H1 (cell line): ENCODE measurements around the gene CRYGD. TPM values are rescaled to one million over a fixed set of nuclear protein-coding genes. Genes with fewer than 3 reads are reported as not detected.

Experiments
- CTCF ChIA-PET: fragments of 300-600 bp; sonication (Branson Sonifier 250); formaldehyde crosslinking; loops from one replicate; lab custom pipeline; 2021; ENCODE audit not compliant: partially characterized antibody; lab: Charles Lee
- POLR2A ChIA-PET: fragments of 300-600 bp; sonication (Branson Sonifier 250); formaldehyde crosslinking; loops from one replicate; lab custom pipeline; 2021; ENCODE audit warnings: inconsistent platforms; ENCODE audit not compliant: partially characterized antibody; lab: Charles Lee
- DNase-seq, 2 experiments: peaks; one replicate each; pipeline versions ENCODE4 v3.0.0 to v3.0.0-alpha.2; 2010 to 2022; ENCODE audit warnings: low spot score in 2 of 2, low read depth in 1 of 2, mixed read lengths in 1 of 2
- FAIRE-seq: peaks from 2 replicates; lab custom pipeline; 2011; peaks lifted over from hg19 to GRCh38; lab: Jason Lieb, UNC
- H2AFZ ChIP-seq: 2 replicates; pipeline ENCODE4 v1.8.1; 2012; ENCODE audit warnings: low read length, inconsistent platforms
- H2AK5ac ChIP-seq: 2 replicates; pipeline ENCODE4 v1.6.1; 2013; ENCODE audit warnings: low read depth, low read length
- H2BK120ac ChIP-seq: replicated peaks from 2 replicates; pipeline ENCODE3; 2013; ENCODE audit warnings: low read depth, low read length, inconsistent platforms
- H2BK12ac ChIP-seq: 2 replicates; pipeline ENCODE4 v1.6.1; 2013; ENCODE audit warnings: low read depth, low read length
- H2BK15ac ChIP-seq: 2 replicates; pipeline ENCODE4 v1.6.1; 2013; ENCODE audit warnings: low read length
- H2BK20ac ChIP-seq: 2 replicates; pipeline ENCODE4 v1.6.1; 2013; ENCODE audit warnings: low read length
- H2BK5ac ChIP-seq: 2 replicates; pipeline ENCODE4 v1.6.1; 2013; ENCODE audit warnings: low read depth, low read length
- H3K14ac ChIP-seq: 2 replicates; pipeline ENCODE4 v1.6.1; 2013; ENCODE audit warnings: inconsistent platforms; ENCODE audit not compliant: insufficient read length
- H3K18ac ChIP-seq: 2 replicates; pipeline ENCODE4 v1.6.1; 2013; ENCODE audit warnings: low read length; ENCODE audit errors: extremely low read depth
- H3K23ac ChIP-seq: 2 replicates; pipeline ENCODE4 v1.6.1; 2013; ENCODE audit warnings: inconsistent platforms; ENCODE audit not compliant: insufficient read length
- H3K23me2 ChIP-seq: 2 replicates; pipeline ENCODE4 v1.6.1; 2013; ENCODE audit warnings: low read depth, low read length
- H3K27ac ChIP-seq: 2 replicates; pipeline ENCODE4 v1.6.1; 2011; ENCODE audit warnings: low read depth, low read length, inconsistent platforms
- H3K27me3 ChIP-seq, 4 experiments: replicated peaks in 1 of 4; 1 replicate in 1 of 4; 2 replicates in 3 of 4; pipeline versions ENCODE4 v1.6.1 to v1.8.1; 2011 to 2013; ENCODE audit warnings: low read length in 3 of 4, mild to moderate bottlenecking in 3 of 4, inconsistent platforms in 2 of 4, mixed read lengths in 2 of 4, moderate library complexity in 1 of 4; ENCODE audit not compliant: control insufficient read depth in 3 of 4, insufficient read depth in 3 of 4; ENCODE audit errors: extremely low read depth in 1 of 4
- H3K36me3 ChIP-seq, 4 experiments: 2 replicates each; pipeline versions ENCODE4 v1.6.1 to v1.8.1; 2011 to 2013; ENCODE audit warnings: mild to moderate bottlenecking in 4 of 4, low read length in 3 of 4, moderate library complexity in 2 of 4, control low read depth in 1 of 4, inconsistent platforms in 1 of 4; ENCODE audit not compliant: insufficient read depth in 4 of 4, control insufficient read depth in 2 of 4
- H3K4ac ChIP-seq: replicated peaks from 2 replicates; pipeline ENCODE3; 2013; ENCODE audit warnings: low read length, low read depth, mixed read lengths, inconsistent platforms; ENCODE audit not compliant: insufficient read length
- H3K4me1 ChIP-seq, 4 experiments: replicated peaks in 1 of 4; 1 replicate in 1 of 4; 2 replicates in 3 of 4; pipeline versions ENCODE4 v1.6.1 to v1.8.1; 2011 to 2013; ENCODE audit warnings: low read length in 3 of 4, inconsistent platforms in 2 of 4, mixed read lengths in 1 of 4; ENCODE audit not compliant: insufficient read depth in 4 of 4, control insufficient read depth in 3 of 4
- H3K4me2 ChIP-seq, 2 experiments: 2 replicates each; pipeline versions ENCODE4 v1.6.1 to v1.8.1; 2011 to 2013; ENCODE audit warnings: low read depth in 2 of 2, low read length in 2 of 2, control low read depth in 1 of 2, inconsistent platforms in 1 of 2, mild to moderate bottlenecking in 1 of 2; ENCODE audit not compliant: insufficient read depth in 1 of 2
- H3K4me3 ChIP-seq, 4 experiments: fragments of 200-600, 300-600 bp in 1 of 4; sonication (generic), shearing (Covaris generic), sonication (Bioruptor Twin) in 1 of 4; 2 replicates each; pipeline versions ENCODE4 v1.5.1 to v1.8.1; 2011 to 2016; ENCODE audit warnings: low read length in 4 of 4, low read depth in 3 of 4, control low read depth in 2 of 4, inconsistent platforms in 2 of 4, mild to moderate bottlenecking in 2 of 4, mixed read lengths in 1 of 4, moderate library complexity in 1 of 4; ENCODE audit not compliant: insufficient read depth in 2 of 4; ENCODE audit errors: extremely low read depth in 1 of 4
- H3K56ac ChIP-seq: replicated peaks from 2 replicates; pipeline ENCODE3; 2013; ENCODE audit warnings: low read depth, mild to moderate bottlenecking, mixed read lengths, low read length, inconsistent platforms; ENCODE audit not compliant: insufficient read length
- H3K79me1 ChIP-seq: 2 replicates; pipeline ENCODE4 v1.6.1; 2013; ENCODE audit warnings: low read depth, low read length, control low read depth
- H3K79me2 ChIP-seq, 2 experiments: 2 replicates each; pipeline versions ENCODE4 v1.6.1 to v1.8.1; 2012 to 2013; ENCODE audit warnings: low read length in 2 of 2, mild to moderate bottlenecking in 2 of 2, inconsistent platforms in 1 of 2; ENCODE audit not compliant: insufficient read depth in 2 of 2, control insufficient read depth in 1 of 2
- H3K9ac ChIP-seq, 4 experiments: replicated peaks in 1 of 4; 1 replicate in 1 of 4; 2 replicates in 3 of 4; pipeline versions ENCODE4 v1.6.1 to v1.8.1; 2011 to 2013; ENCODE audit warnings: low read depth in 3 of 4, low read length in 3 of 4, control low read depth in 2 of 4, mild to moderate bottlenecking in 2 of 4, moderate library complexity in 2 of 4, inconsistent platforms in 1 of 4; ENCODE audit errors: extremely low read depth in 1 of 4
- H3K9me3 ChIP-seq, 2 experiments: 2 replicates each; pipeline versions ENCODE4 v1.6.1 to v1.8.1; 2012 to 2013; ENCODE audit warnings: mild to moderate bottlenecking in 2 of 2, moderate library complexity in 2 of 2, control low read depth in 1 of 2, inconsistent platforms in 1 of 2, low read depth in 1 of 2, low read length in 1 of 2, mixed read lengths in 1 of 2; ENCODE audit not compliant: insufficient read depth in 2 of 2
- H4K20me1 ChIP-seq, 2 experiments: replicated peaks in 1 of 2; 2 replicates each; pipeline versions ENCODE3 to v1.8.1; 2011 to 2013; ENCODE audit warnings: inconsistent platforms in 2 of 2, low read length in 2 of 2, mild to moderate bottlenecking in 1 of 2; ENCODE audit not compliant: insufficient read depth in 2 of 2, control insufficient read depth in 1 of 2
- H4K5ac ChIP-seq: 2 replicates; pipeline ENCODE4 v1.6.1; 2013; ENCODE audit warnings: low read length, low read depth, mixed read lengths, inconsistent platforms; ENCODE audit not compliant: insufficient read length
- H4K8ac ChIP-seq: 2 replicates; pipeline ENCODE4 v1.8.0; 2013; ENCODE audit warnings: mild to moderate bottlenecking, moderate library complexity, low read length, inconsistent platforms; ENCODE audit not compliant: insufficient read depth; ENCODE audit errors: extremely low read depth
- H4K91ac ChIP-seq: replicated peaks from 2 replicates; pipeline ENCODE3; 2013; ENCODE audit warnings: low read length, mixed read lengths, inconsistent platforms; ENCODE audit not compliant: insufficient read length
- CREB1 ChIP-seq: IDR thresholded peaks from 2 replicates; pipeline ENCODE4 v1.6.1; 2012; ENCODE audit warnings: inconsistent platforms
- EGR1 ChIP-seq: IDR thresholded peaks from 2 replicates; pipeline ENCODE4 v1.6.1; 2011; ENCODE audit warnings: low read depth, low read length, borderline replicate concordance
- GABPA ChIP-seq: IDR thresholded peaks from 2 replicates; pipeline ENCODE4 v1.6.1; 2011; ENCODE audit warnings: mild to moderate bottlenecking, low read length, moderate library complexity, borderline replicate concordance; ENCODE audit not compliant: insufficient read depth
- MAX ChIP-seq: IDR thresholded peaks from 2 replicates; pipeline ENCODE4 v1.6.1; 2012; ENCODE audit warnings: inconsistent platforms
- NANOG ChIP-seq: IDR thresholded peaks from 2 replicates; pipeline ENCODE4 v1.6.1; 2011; ENCODE audit warnings: low read length, low read depth, mild to moderate bottlenecking, inconsistent platforms; ENCODE audit not compliant: insufficient read depth, poor library complexity, severe bottlenecking
- RAD21 ChIP-seq, 2 experiments: IDR thresholded peaks in 1 of 2; conservative IDR thresholded peaks in 1 of 2; 2 replicates each; pipeline ENCODE4 v1.6.1; 2011; ENCODE audit warnings: low read depth in 2 of 2, low read length in 2 of 2, improper control_type of control experiment in 1 of 2, inconsistent platforms in 1 of 2, mild to moderate bottlenecking in 1 of 2, moderate library complexity in 1 of 2
- RBBP5 ChIP-seq: IDR thresholded peaks from 2 replicates; pipeline ENCODE4 v1.7.1; 2012; ENCODE audit warnings: low read depth, mild to moderate bottlenecking, inconsistent platforms, low read length, moderate library complexity, borderline replicate concordance
- RNF2 ChIP-seq: fragments of 200-900, 300-1000 bp; sonication (generic); IDR thresholded peaks from 2 replicates; pipeline ENCODE4 v1.7.1; 2016; ENCODE audit warnings: borderline replicate concordance, low read depth, mild to moderate bottlenecking, antibody characterized with exemption, low read length; ENCODE audit not compliant: poor library complexity, severe bottlenecking; ENCODE audit errors: missing control alignments
- SRF ChIP-seq: IDR thresholded peaks from 2 replicates; pipeline ENCODE4 v1.6.1; 2011; ENCODE audit warnings: mild to moderate bottlenecking, low read depth, low read length, moderate library complexity
- WGBS, 2 experiments: shearing (Covaris generic) in 1 of 2; methylation state at CpG; one replicate each; pipeline versions ENCODE4 v1.1.6 to v1.1.7; 2013 to 2015; ENCODE audit warnings: low lambda C conversion rate in 2 of 2, mixed read lengths in 2 of 2, inconsistent platforms in 1 of 2, low coverage in 1 of 2, missing lambda C conversion rate in 1 of 2; ENCODE audit not compliant: insufficient replicate concordance in 2 of 2, insufficient coverage in 1 of 2, insufficient read length in 1 of 2; ENCODE audit errors: extremely low coverage in 1 of 2, missing lambda C conversion rate in 1 of 2; 5-methylcytosine and 5-hydroxymethylcytosine counted together
- polyA plus RNA-seq, 7 experiments: library from polyadenylated mRNA; depleted of rRNA in 3 of 7; stranded (reverse) in 5 of 7; unstranded in 2 of 7; fragments of >200 nt in 5 of 7; fragments of 200-250 nt in 2 of 7; gene quantifications; 1 replicate in 5 of 7; 2 replicates in 1 of 7; 4 replicates in 1 of 7; pipeline versions ENCODE4 v1.2.1 to v1.2.3, GENCODE V29; 2011 to 2013; ENCODE audit warnings: missing spikeins in 2 of 7, mixed read lengths in 2 of 7
- total RNA-seq: library from RNA; stranded (reverse); fragmentation: NEBNext Ultra II Directional; extraction: Animal tissue kit (Norgen Biotek cat#: 25700); gene quantifications from 2 replicates; pipeline ENCODE4 v1.2.1, GENCODE V29; 2021

The CRYGD gene
- total and polyA plus RNA-seq, 2 of the 8 experiments (the other 6 are each of a cell fraction or from before 2014, with no cell fraction given), result 2.9 to 7.1 TPM

DNA sequence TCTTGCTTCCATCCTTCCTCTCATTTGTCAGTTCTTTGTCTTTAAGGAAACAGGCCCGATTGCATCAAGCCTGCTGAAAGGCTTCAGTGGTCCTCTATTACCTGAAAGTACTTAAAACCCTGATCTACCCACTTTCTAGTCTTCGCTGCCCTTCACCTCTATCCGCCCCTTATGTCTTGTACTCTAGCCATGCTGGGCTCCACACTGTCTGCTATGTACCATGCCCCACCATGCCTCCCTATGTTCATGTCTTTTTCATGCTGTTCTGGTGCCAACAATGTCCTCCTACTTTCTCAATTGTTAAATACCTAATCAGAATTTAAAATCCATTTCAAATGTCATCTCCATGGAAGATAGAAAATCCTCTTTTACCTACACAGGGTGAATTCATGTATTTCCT, 28.2 kb downstream of the CRYGD start:
- DNase-seq, result peak in 1 of 2 experiments; percentile 34
- Histone ChIP-seq H2BK20ac (no peak overlapping the region), H3K4ac (no peak overlapping the region), H3K27ac (no peak overlapping the region), H4K5ac (no peak overlapping the region), H3K4me1 (no peaks in the 10 kb centered on the region), H3K14ac (no peak overlapping the region), H2AK5ac (no peak overlapping the region), H2BK15ac (no peak overlapping the region), H3K4me3 (no peak overlapping the region), H3K79me2 (no peaks in the 10 kb centered on the region), H3K27me3 (no peaks in the 10 kb centered on the region), H4K91ac (no peak overlapping the region), H3K9ac (no peak overlapping the region), H3K9me3 (no peaks in the 10 kb centered on the region), H3K56ac (no peak overlapping the region), H3K18ac (no peak overlapping the region), H3K4me2 (no peak overlapping the region), H4K8ac (no peak overlapping the region), H3K36me3 (no peaks in the 10 kb centered on the region), H3K23ac (no peak overlapping the region), H3K79me1 (no peaks in the 10 kb centered on the region), H2BK12ac (no peak overlapping the region), H2AFZ (no peak overlapping the region), H2BK120ac (no peak overlapping the region), H4K20me1 (no peaks in the 10 kb centered on the region), H3K23me2 (no peaks in the 10 kb centered on the region), H2BK5ac (no peak overlapping the region)
- FAIRE-seq, result no peak
- TF ChIP-seq EGR1 (no peak), SRF (no peak), NANOG (no peak), RAD21 (IDR thresholded peaks at IDR 0.05 in 1 of 2, conservative IDR thresholded peaks at IDR 0.05 in 1 of 2; ENCODE audit: low read depth in 2 of 2, low read length in 2 of 2) (no peak), GABPA (no peak), CREB1 (no peak), RBBP5 (no peak), RNF2 (no peak), MAX (no peak)
- ChIA-PET POLR2A (no interaction called here), CTCF (interaction anchor here (1.8 kb wide), 1 partner anchor 56 kb away, joined by 4 read pairs; no protein-coding TSS in a partner anchor)
- 91% methylated on average over 3 of the region's 3 CpGs; no CpG with 5 or more reads in 1 of the 2 experiments for WGBS, 2 experiments
